CD14-positive monocyte (primary cell): Measurements from ENCODE around the gene HENMT1. TPM values are rescaled to one million over a fixed set of nuclear protein-coding genes. Genes with fewer than 3 reads are reported as not detected.
A peak's percentile ranks its signal among the peaks of the same experiment; 100 is the strongest.
"Not testable (repeated sequence)": the region's sequence is repeated elsewhere in the genome, so short reads cannot be mapped to it uniquely, and the experiment has no call there.

Experiments used
- DNase-seq, 3 donors: peaks; one replicate each; pipeline ENCODE4 v3.0.0-alpha.2; 2011 to 2022
- H2AFZ ChIP-seq: 2 replicates; pipeline ENCODE4 v1.6.0; 2012; ENCODE audit warnings: mild to moderate bottlenecking, low read depth, low read length, inconsistent platforms; ENCODE audit not compliant: insufficient read depth, poor library complexity, severe bottlenecking
- H3K27ac ChIP-seq, 2 donors: 1 replicate in 1 of 2; 2 replicates in 1 of 2; pipeline ENCODE4 v1.5.1; 2012 to 2013; ENCODE audit warnings: low read length in 2 of 2, control low read depth in 1 of 2, inconsistent platforms in 1 of 2, low read depth in 1 of 2, mild to moderate bottlenecking in 1 of 2
- H3K27me3 ChIP-seq, 2 donors: one replicate each; pipeline versions ENCODE4 v1.6.0 to v1.6.1; 2011 to 2013; ENCODE audit warnings: low read length in 2 of 2; ENCODE audit not compliant: control insufficient read depth in 2 of 2, insufficient read depth in 2 of 2
- H3K36me3 ChIP-seq, 2 donors: replicated peaks in 1 of 2; 1 replicate in 1 of 2; 2 replicates in 1 of 2; pipeline versions ENCODE4 v1.5.1 to v1.6.1; 2012 to 2013; ENCODE audit warnings: low read length in 2 of 2, control low read depth in 1 of 2, inconsistent platforms in 1 of 2, mild to moderate bottlenecking in 1 of 2; ENCODE audit not compliant: insufficient read depth in 2 of 2, control insufficient read depth in 1 of 2
- H3K4me1 ChIP-seq, 2 donors: 1 replicate in 1 of 2; 2 replicates in 1 of 2; pipeline versions ENCODE4 v1.5.1 to v1.6.1; 2012 to 2013; ENCODE audit warnings: low read length in 2 of 2, control low read depth in 1 of 2, inconsistent platforms in 1 of 2, mild to moderate bottlenecking in 1 of 2, moderate library complexity in 1 of 2; ENCODE audit not compliant: insufficient read depth in 2 of 2, control insufficient read depth in 1 of 2
- H3K4me2 ChIP-seq: replicated peaks from 2 replicates; pipeline ENCODE3; 2012; ENCODE audit warnings: low read length, moderate library complexity, mild to moderate bottlenecking; ENCODE audit not compliant: poor library complexity, severe bottlenecking; ENCODE audit errors: extremely low read depth
- H3K4me3 ChIP-seq, 3 experiments: fragments of 200-600 bp in 1 of 3; sonication (generic) in 1 of 3; replicated peaks in 1 of 3; 1 replicate in 2 of 3; 2 replicates in 1 of 3; pipeline ENCODE4 v1.5.1; 2011 to 2013; ENCODE audit warnings: low read length in 3 of 3, mild to moderate bottlenecking in 3 of 3, control low read depth in 2 of 3, low read depth in 2 of 3, inconsistent platforms in 1 of 3, moderate library complexity in 1 of 3
- H3K79me2 ChIP-seq: 2 replicates; pipeline ENCODE4 v1.6.0; 2012; ENCODE audit warnings: mild to moderate bottlenecking, control low read depth, inconsistent platforms, low read length, moderate library complexity; ENCODE audit not compliant: insufficient read depth
- H3K9ac ChIP-seq: 2 replicates; pipeline ENCODE4 v1.6.0; 2017; ENCODE audit warnings: low read length, mild to moderate bottlenecking; ENCODE audit not compliant: insufficient read depth, poor library complexity, severe bottlenecking
- H3K9me3 ChIP-seq, 2 donors: replicated peaks in 1 of 2; 1 replicate in 1 of 2; 2 replicates in 1 of 2; pipeline versions ENCODE4 v1.5.1 to v1.6.1; 2012 to 2013; ENCODE audit warnings: low read length in 2 of 2, control low read depth in 1 of 2; ENCODE audit not compliant: control insufficient read depth in 1 of 2, insufficient read depth in 1 of 2
- H4K20me1 ChIP-seq: 2 replicates; pipeline ENCODE4 v1.6.0; 2012; ENCODE audit warnings: mild to moderate bottlenecking, low read length, control low read depth, moderate library complexity; ENCODE audit not compliant: insufficient read depth
- H3K27ac Mint-ChIP-seq, 7 donors: one replicate each; pipeline ENCODE4 v1.8.0; 2020; ENCODE audit warnings: mild to moderate bottlenecking in 7 of 7, mixed read lengths in 7 of 7, moderate library complexity in 6 of 7, inconsistent platforms in 2 of 7
- H3K27me3 Mint-ChIP-seq, 3 donors: one replicate each; pipeline ENCODE4 v1.8.0; 2021 to 2022; ENCODE audit warnings: low read depth in 3 of 3, mild to moderate bottlenecking in 3 of 3, mixed read lengths in 3 of 3, moderate library complexity in 3 of 3, inconsistent platforms in 1 of 3
- H3K36me3 Mint-ChIP-seq, 2 donors: one replicate each; pipeline ENCODE4 v1.8.0; 2020; ENCODE audit warnings: mixed read lengths in 2 of 2, inconsistent platforms in 1 of 2, mild to moderate bottlenecking in 1 of 2
- H3K4me1 Mint-ChIP-seq: one replicate; pipeline ENCODE4 v1.8.0; 2020; ENCODE audit warnings: mild to moderate bottlenecking, mixed read lengths
- H3K4me3 Mint-ChIP-seq, 2 donors: one replicate each; pipeline ENCODE4 v1.8.0; 2020; ENCODE audit warnings: mild to moderate bottlenecking in 2 of 2, mixed read lengths in 2 of 2, moderate library complexity in 1 of 2
- H3K9me3 Mint-ChIP-seq, 7 donors: one replicate each; pipeline ENCODE4 v1.8.0; 2020 to 2022; ENCODE audit warnings: mixed read lengths in 7 of 7, mild to moderate bottlenecking in 6 of 7, moderate library complexity in 6 of 7, inconsistent platforms in 2 of 7
- WGBS: methylation state at CpG from one replicate; pipeline ENCODE4 v1.1.5; 2013; ENCODE audit warnings: missing lambda C conversion rate; ENCODE audit not compliant: insufficient coverage; 5-methylcytosine and 5-hydroxymethylcytosine counted together
- intact Hi-C, 2 donors: fragments of 100-400 bp; cut with micrococcal nuclease; formaldehyde crosslinking; loops; one replicate each; pipeline versions ENCODE4 v1.15.0 to v1.15.1; 2023
- polyA plus RNA-seq, 3 donors: library from polyadenylated mRNA; depleted of rRNA in 1 of 3; unstranded in 2 of 3; stranded (reverse) in 1 of 3; fragments of 300-500 nt in 2 of 3; fragments of >200 nt in 1 of 3; fragmentation: Illumina TruSeq in 2 of 3; gene quantifications; 1 replicate in 2 of 3; 2 replicates in 1 of 3; pipeline ENCODE4 v1.2.3, GENCODE V29; 2012 to 2021
- TF ChIP-seq, protein P1 (sequence below): fragments of 200-600 bp; IDR thresholded peaks from one replicate; pipeline ENCODE4 v1.8.0; 2022; ENCODE audit warnings: antibody characterized with exemption, mild to moderate bottlenecking

The HENMT1 gene
- polyA plus RNA-seq, 3 donors = 10.5 to 14.5 (median 13.4) TPM

DNA sequence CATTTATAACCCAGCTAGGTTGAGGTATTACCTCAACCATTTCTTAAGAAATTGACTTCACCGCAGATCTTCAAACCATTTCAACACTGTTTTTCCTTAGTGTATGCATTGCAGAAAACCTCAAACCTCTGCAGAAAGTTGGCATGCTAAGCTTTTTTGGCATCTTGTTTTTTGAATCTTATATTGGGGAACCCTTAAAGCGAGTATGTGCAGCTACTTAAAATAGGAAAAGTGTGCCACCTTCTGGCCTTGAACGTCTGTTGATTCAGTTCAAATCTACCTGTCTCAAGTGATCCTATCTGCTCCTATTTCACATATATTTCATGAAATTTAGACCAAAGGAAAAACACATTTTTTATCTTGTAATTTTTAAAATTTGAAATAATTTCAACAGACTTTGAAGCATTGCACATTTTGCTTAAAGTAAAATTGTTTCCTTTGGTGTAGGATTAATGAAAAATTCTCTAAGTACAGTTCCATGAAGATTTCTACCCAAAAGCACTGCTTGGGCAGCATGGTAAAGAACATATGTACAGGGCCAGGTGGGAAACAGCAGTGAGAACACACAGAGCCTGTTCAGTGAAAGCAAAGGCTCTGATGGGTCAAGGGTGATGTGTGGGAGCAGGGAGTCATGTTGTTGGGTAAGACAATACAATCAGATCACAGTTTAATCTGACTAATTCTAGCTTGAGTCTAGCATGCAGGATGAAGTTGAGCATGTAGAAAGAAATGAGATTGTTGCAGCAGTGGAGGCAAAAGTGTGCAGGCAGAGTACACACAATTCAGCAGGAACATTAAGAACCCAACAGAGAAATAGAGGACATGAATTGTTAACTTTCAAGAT, 17.2 kb downstream of the HENMT1 start:
- no peak overlapping the region for H3K4me3 Mint-ChIP-seq
- H3K27ac Mint-ChIP-seq = peak overlapping the region in 1 of 7 donors; percentile 20

DNA sequence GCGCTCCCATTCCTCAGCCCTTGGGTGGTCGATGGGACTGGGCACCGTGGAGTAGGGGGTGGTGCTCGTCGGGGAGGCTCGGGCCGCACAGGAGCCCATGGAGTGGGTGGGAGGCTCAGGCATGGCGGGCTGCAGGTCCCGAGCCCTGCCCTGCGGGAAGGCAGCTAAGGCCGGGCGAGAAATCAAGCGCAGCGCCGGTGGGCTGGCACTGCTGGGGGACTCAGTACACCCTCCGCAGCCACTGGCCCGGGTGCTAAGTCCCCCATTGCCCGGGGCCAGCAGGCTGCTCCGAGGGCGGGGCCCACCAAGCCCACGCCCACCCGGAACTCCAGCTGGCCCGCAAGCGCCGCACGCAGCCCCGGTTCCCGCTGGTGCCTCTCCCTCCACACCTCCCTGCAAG, 20.0 kb downstream of the HENMT1 start:
- not testable (repeated sequence) for H3K4me3 Mint-ChIP-seq, H3K4me3 ChIP-seq, H3K27me3 Mint-ChIP-seq, H3K27me3 ChIP-seq, H3K9ac ChIP-seq, H4K20me1 ChIP-seq, H3K9me3 ChIP-seq, DNase-seq, H3K27ac ChIP-seq, H3K9me3 Mint-ChIP-seq, H2AFZ ChIP-seq, H3K79me2 ChIP-seq, H3K27ac Mint-ChIP-seq, H3K4me2 ChIP-seq
- WGBS = 92% methylated on average over 8 of the region's 28 CpGs
- Mint-ChIP-seq H3K36me3 (peaks cover 17 to 32% of the 10 kb centered on the region in 2 donors), H3K4me1 (peaks cover 28% of the 10 kb centered on the region)
- intact Hi-C loops = loop anchor here (5.0 to 10.0 kb wide), 2 partner anchors 76 to 129 kb away; partner anchors contain the start of gene EEIG2 (in 1 of the 2)
- Histone ChIP-seq H3K4me1 (peaks cover 12% of the 10 kb centered on the region in 2 donors), H3K36me3 (peaks cover 12 to 21% of the 10 kb centered on the region in 2 donors)

More for the DNA sequence above, 17.2 kb downstream of the HENMT1 start:
- H3K4me2 ChIP-seq = no peak overlapping the region
- Mint-ChIP-seq H3K4me1 (peaks cover 51% of the 10 kb centered on the region), H3K36me3 (peaks cover 7 to 13% of the 10 kb centered on the region in 2 donors), H3K27me3 (peaks cover 0 to 2% (median 1%) of the 10 kb centered on the region in 3 donors), H3K9me3 (peaks cover 1 to 10% (median 7%) of the 10 kb centered on the region in 7 donors)
- H3K27me3 ChIP-seq = no peaks in the 10 kb centered on the region
- TF ChIP-seq, protein P1, sequence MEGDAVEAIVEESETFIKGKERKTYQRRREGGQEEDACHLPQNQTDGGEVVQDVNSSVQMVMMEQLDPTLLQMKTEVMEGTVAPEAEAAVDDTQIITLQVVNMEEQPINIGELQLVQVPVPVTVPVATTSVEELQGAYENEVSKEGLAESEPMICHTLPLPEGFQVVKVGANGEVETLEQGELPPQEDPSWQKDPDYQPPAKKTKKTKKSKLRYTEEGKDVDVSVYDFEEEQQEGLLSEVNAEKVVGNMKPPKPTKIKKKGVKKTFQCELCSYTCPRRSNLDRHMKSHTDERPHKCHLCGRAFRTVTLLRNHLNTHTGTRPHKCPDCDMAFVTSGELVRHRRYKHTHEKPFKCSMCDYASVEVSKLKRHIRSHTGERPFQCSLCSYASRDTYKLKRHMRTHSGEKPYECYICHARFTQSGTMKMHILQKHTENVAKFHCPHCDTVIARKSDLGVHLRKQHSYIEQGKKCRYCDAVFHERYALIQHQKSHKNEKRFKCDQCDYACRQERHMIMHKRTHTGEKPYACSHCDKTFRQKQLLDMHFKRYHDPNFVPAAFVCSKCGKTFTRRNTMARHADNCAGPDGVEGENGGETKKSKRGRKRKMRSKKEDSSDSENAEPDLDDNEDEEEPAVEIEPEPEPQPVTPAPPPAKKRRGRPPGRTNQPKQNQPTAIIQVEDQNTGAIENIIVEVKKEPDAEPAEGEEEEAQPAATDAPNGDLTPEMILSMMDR = peak; percentile 68
- peak; percentile 33 to 56 (median 52) for DNase-seq
- H3K9ac ChIP-seq = no peak overlapping the region
- intact Hi-C loops = loop anchor here (2.0 to 10.0 kb wide), 3 partner anchors 79 to 131 kb away; partner anchors contain the start of gene EEIG2 (in 1 of the 2)
- H3K27ac ChIP-seq = no peak overlapping the region
- H3K4me1 ChIP-seq = peaks cover 32 to 36% of the 10 kb centered on the region in 2 donors
- H4K20me1 ChIP-seq = no peaks in the 10 kb centered on the region
- H3K79me2 ChIP-seq = no peaks in the 10 kb centered on the region
- H3K4me3 ChIP-seq = no peak overlapping the region
- H3K36me3 ChIP-seq = peaks cover 0 to 7% of the 10 kb centered on the region in 2 donors
- WGBS = no CpG with 5 or more reads among the region's 3 CpGs
- peaks cover 0 to 8% of the 10 kb centered on the region in 2 donors for H3K9me3 ChIP-seq
- no peak overlapping the region for H2AFZ ChIP-seq
